Chondrocyte (in vitro differentiated cells): ENCODE results near the gene SOX2. TPM values are rescaled to one million over a fixed set of nuclear protein-coding genes. Genes with fewer than 3 reads are reported as not detected.

Source experiments
- DNase-seq: peaks from one replicate; pipeline ENCODE4 v3.0.0; 2021; ENCODE audit warnings: mixed read lengths, low spot score
- H3K27ac Mint-ChIP-seq: one replicate; pipeline ENCODE4 v1.8.0; 2021; ENCODE audit warnings: mild to moderate bottlenecking, moderate library complexity, mixed read lengths; ENCODE audit not compliant: unreplicated experiment
- H3K27me3 Mint-ChIP-seq: 2 replicates; pipeline ENCODE4 v1.8.0; 2021; ENCODE audit warnings: low read depth, mixed read lengths
- H3K36me3 Mint-ChIP-seq: 2 replicates; pipeline ENCODE4 v1.8.0; 2021; ENCODE audit warnings: low read depth, mixed read lengths
- H3K4me1 Mint-ChIP-seq: 2 replicates; pipeline ENCODE4 v1.8.0; 2021; ENCODE audit warnings: low read depth, mild to moderate bottlenecking, mixed read lengths
- H3K4me3 Mint-ChIP-seq: one replicate; pipeline ENCODE4 v1.8.0; 2021; ENCODE audit warnings: mild to moderate bottlenecking, moderate library complexity, mixed read lengths; ENCODE audit not compliant: unreplicated experiment
- H3K9me3 Mint-ChIP-seq: 2 replicates; pipeline ENCODE4 v1.8.0; 2021; ENCODE audit warnings: low read depth, mixed read lengths
- total RNA-seq: library from RNA; stranded (reverse); gene quantifications from 3 replicates; pipeline ENCODE4 v1.2.1, GENCODE V29; 2021
- TF ChIP-seq, protein P1 (sequence below): fragments of 200-600 bp; sonication (generic); IDR thresholded peaks from 2 replicates; pipeline ENCODE4 v1.5.0; 2021; ENCODE audit warnings: antibody characterized with exemption, mild to moderate bottlenecking, moderate library complexity

The SOX2 gene
- total RNA-seq, 1 donor from 2014 or later = 1.3 TPM

GRCh38 chr3:181730316-181730715, 18.6 kb downstream of the SOX2 start:
- Mint-ChIP-seq H3K9me3 (no peaks in the 10 kb centered on the region), H3K36me3 (no peaks in the 10 kb centered on the region), H3K27me3 (peaks cover 51% of the 10 kb centered on the region), H3K4me1 (peaks cover 32% of the 10 kb centered on the region), H3K4me3 (no peak overlapping the region), H3K27ac (no peak overlapping the region)
- DNase-seq = no peak
- TF ChIP-seq, protein P1, sequence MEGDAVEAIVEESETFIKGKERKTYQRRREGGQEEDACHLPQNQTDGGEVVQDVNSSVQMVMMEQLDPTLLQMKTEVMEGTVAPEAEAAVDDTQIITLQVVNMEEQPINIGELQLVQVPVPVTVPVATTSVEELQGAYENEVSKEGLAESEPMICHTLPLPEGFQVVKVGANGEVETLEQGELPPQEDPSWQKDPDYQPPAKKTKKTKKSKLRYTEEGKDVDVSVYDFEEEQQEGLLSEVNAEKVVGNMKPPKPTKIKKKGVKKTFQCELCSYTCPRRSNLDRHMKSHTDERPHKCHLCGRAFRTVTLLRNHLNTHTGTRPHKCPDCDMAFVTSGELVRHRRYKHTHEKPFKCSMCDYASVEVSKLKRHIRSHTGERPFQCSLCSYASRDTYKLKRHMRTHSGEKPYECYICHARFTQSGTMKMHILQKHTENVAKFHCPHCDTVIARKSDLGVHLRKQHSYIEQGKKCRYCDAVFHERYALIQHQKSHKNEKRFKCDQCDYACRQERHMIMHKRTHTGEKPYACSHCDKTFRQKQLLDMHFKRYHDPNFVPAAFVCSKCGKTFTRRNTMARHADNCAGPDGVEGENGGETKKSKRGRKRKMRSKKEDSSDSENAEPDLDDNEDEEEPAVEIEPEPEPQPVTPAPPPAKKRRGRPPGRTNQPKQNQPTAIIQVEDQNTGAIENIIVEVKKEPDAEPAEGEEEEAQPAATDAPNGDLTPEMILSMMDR = no peak

DNA sequence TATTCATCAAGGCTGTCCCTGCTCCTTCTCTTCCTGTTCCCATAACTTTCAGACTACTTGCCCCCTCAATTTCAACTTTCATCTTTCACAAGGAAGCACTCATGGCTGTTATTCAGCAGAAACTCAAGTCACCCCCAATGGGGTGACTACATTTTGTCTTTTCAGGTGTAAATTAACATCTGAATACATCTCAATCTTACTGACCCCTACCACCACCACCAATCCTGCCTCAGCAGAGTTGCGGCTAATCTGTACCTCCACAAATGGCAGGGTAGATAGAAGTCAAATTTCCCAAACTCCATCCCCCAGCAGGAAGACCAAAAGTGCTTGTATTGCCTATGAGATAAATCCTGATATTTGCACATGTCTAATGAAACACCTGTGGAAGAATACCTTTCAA, 19.2 kb downstream of the SOX2 start:
- TF ChIP-seq, protein P1 = no peak
- H3K27ac Mint-ChIP-seq = no peak overlapping the region
- no peak overlapping the region for H3K4me3 Mint-ChIP-seq

DNA sequence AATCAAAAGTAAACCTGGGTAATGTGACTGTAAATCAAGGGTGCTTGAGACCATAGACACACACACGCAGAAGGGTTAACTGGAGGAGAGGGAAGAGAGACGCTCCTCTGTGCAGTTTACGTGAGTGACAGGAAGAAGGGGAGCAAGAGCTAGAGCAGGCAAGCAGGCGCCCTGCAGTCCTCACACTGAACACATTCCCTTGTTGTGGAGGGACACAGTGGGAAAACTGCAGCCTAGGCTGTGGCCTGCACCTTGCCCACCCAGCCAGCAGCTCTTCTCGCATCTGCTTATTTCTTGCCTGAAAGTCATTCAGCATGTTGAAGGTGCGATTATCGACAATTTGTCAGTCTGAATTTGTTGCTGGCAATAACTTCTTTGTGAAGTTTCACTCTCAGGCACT, 24.2 kb downstream of the SOX2 start:
- no peaks in the 10 kb centered on the region for H3K9me3 Mint-ChIP-seq
- DNase-seq = no peak
- no peak overlapping the region for H3K4me3 Mint-ChIP-seq

More for the DNA sequence above, 19.2 kb downstream of the SOX2 start:
- no peak for DNase-seq
- Mint-ChIP-seq H3K27me3 (peaks cover 47% of the 10 kb centered on the region), H3K9me3 (no peaks in the 10 kb centered on the region), H3K36me3 (no peaks in the 10 kb centered on the region), H3K4me1 (peaks cover 27% of the 10 kb centered on the region)

DNA sequence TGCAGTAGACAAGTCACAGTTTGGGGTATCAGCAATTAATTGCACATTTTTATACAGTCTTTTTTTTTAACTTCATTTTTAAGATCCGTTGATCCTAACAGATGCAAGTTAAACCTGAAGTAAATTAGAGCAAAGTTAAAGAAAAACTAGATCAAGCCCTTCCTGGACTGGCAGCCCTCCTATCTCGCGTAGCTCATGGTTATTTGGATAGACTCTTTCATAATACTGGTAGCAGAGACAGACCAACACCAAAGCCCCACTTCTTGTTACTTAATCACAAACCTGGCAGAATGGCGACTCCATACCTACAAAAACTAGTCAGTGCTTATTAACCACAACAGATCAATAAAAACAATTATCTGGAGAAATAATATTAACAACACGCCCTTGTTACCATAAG, 26.8 kb downstream of the SOX2 start:
- Mint-ChIP-seq H3K4me3 (no peak overlapping the region), H3K9me3 (no peaks in the 10 kb centered on the region), H3K27me3 (peaks cover 3% of the 10 kb centered on the region), H3K36me3 (no peaks in the 10 kb centered on the region), H3K27ac (no peak overlapping the region), H3K4me1 (no peaks in the 10 kb centered on the region)
- DNase-seq = no peak
- TF ChIP-seq, protein P1 = no peak

More for the DNA sequence above, 24.2 kb downstream of the SOX2 start:
- TF ChIP-seq, protein P1 = no peak
- H3K4me1 Mint-ChIP-seq = no peaks in the 10 kb centered on the region
- no peaks in the 10 kb centered on the region for H3K36me3 Mint-ChIP-seq
- peaks cover 6% of the 10 kb centered on the region for H3K27me3 Mint-ChIP-seq
- no peak overlapping the region for H3K27ac Mint-ChIP-seq

DNA sequence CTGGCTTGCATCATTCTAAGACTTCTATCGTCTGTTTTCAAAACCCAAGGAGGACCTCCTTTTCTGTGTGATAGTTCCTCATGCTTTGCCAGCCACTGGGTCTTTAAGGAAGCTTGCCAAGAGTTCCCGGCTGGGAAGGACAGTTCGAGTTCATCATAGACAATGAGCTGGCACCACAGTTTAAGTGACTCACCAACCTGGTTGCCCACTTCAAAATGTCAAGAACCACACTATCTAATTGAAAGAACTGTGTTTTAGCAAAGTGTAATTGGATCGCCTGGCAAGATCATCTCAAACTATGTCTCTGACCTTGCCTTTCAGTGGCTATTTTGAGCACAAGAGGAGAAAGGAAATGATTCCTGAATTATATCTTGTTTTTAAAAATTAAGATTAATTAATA, 27.9 kb downstream of the SOX2 start:
- Mint-ChIP-seq H3K27me3 (peaks cover 1% of the 10 kb centered on the region), H3K36me3 (no peaks in the 10 kb centered on the region), H3K27ac (no peak overlapping the region), H3K4me3 (no peak overlapping the region), H3K4me1 (no peaks in the 10 kb centered on the region), H3K9me3 (no peaks in the 10 kb centered on the region)
- TF ChIP-seq, protein P1 = no peak
- DNase-seq = no peak
